IMR-90 (cell line): ENCODE results near the gene PKD1L1. TPM values are rescaled to one million over a fixed set of nuclear protein-coding genes. Genes with fewer than 3 reads are reported as not detected.
A peak's percentile ranks its signal among the peaks of the same experiment; 100 is the strongest.

Experiments used
- ATAC-seq: fragments of 200-7000 bp; cut with Tn5 transposase; 2 replicates; pipeline ENCODE4 v1.9.1; 2020; ENCODE audit warnings: low read depth, mild to moderate bottlenecking, moderate library complexity
- BruUV-seq: library from RNA; stranded (reverse); fragments of 400-500 nt; replicated peaks from 2 replicates; lab custom pipeline; 2021; lab: Mats Ljungman, UMichigan
- CTCF ChIA-PET: fragments of 300-600 bp; formaldehyde crosslinking; extraction: SDS; loops from one replicate; lab custom pipeline; 2021; ENCODE audit warnings: antibody characterized with exemption; lab: Yijun Ruan, JAX
- POLR2A ChIA-PET: fragments of 300-600 bp; sonication (Branson Sonifier 250); formaldehyde crosslinking; loops from one replicate; lab custom pipeline; 2022; ENCODE audit warnings: antibody characterized with exemption; ENCODE audit not compliant: unreplicated experiment; lab: Charles Lee
- DNase-seq: peaks from one replicate; pipeline ENCODE4 v3.0.0; 2013
- H2AFZ ChIP-seq: replicated peaks from 2 replicates; pipeline ENCODE3; 2013; ENCODE audit warnings: low read length, mild to moderate bottlenecking; ENCODE audit not compliant: poor library complexity
- H2AK5ac ChIP-seq: 2 replicates; pipeline ENCODE4 v1.6.1; 2013; ENCODE audit warnings: low read depth, low read length, inconsistent platforms
- H2AK9ac ChIP-seq: replicated peaks from 2 replicates; pipeline ENCODE3; 2013; ENCODE audit warnings: mild to moderate bottlenecking, low read depth, low read length, moderate library complexity; ENCODE audit not compliant: poor library complexity
- H2BK120ac ChIP-seq: 2 replicates; pipeline ENCODE4 v1.6.1; 2013; ENCODE audit warnings: low read depth, low read length, inconsistent platforms
- H2BK15ac ChIP-seq: 3 replicates; pipeline ENCODE4 v1.6.1; 2013; ENCODE audit warnings: low read depth, low read length, inconsistent platforms
- H2BK20ac ChIP-seq: 2 replicates; pipeline ENCODE4 v1.6.1; 2013; ENCODE audit warnings: low read depth, mild to moderate bottlenecking, inconsistent platforms, low read length, moderate library complexity
- H2BK5ac ChIP-seq: 2 replicates; pipeline ENCODE4 v1.6.1; 2013; ENCODE audit warnings: mild to moderate bottlenecking, low read depth, low read length, inconsistent platforms; ENCODE audit not compliant: poor library complexity, severe bottlenecking
- H3K14ac ChIP-seq: replicated peaks from 2 replicates; pipeline ENCODE4 v1.6.1; 2013; ENCODE audit warnings: low read depth, low read length, inconsistent platforms
- H3K18ac ChIP-seq: 2 replicates; pipeline ENCODE4 v1.6.1; 2013; ENCODE audit warnings: low read depth, low read length, control low read depth
- H3K23ac ChIP-seq: 2 replicates; pipeline ENCODE4 v1.6.1; 2013; ENCODE audit warnings: low read depth, low read length, inconsistent platforms
- H3K27ac ChIP-seq: 2 replicates; pipeline ENCODE4 v1.5.1; 2013; ENCODE audit warnings: mild to moderate bottlenecking, control low read depth, low read length; ENCODE audit not compliant: insufficient read depth
- H3K27me3 ChIP-seq: 2 replicates; pipeline ENCODE4 v1.6.1; 2013; ENCODE audit warnings: low read length; ENCODE audit not compliant: control insufficient read depth, insufficient read depth
- H3K36me3 ChIP-seq: 2 replicates; pipeline ENCODE4 v1.6.1; 2013; ENCODE audit warnings: low read length, mixed read lengths; ENCODE audit not compliant: control insufficient read depth, insufficient read depth
- H3K4ac ChIP-seq: 2 replicates; pipeline ENCODE4 v1.6.1; 2013; ENCODE audit warnings: low read depth, low read length, inconsistent platforms
- H3K4me1 ChIP-seq: 2 replicates; pipeline ENCODE4 v1.6.1; 2013; ENCODE audit warnings: low read length, mixed read lengths; ENCODE audit not compliant: control insufficient read depth, insufficient read depth
- H3K4me2 ChIP-seq: 2 replicates; pipeline ENCODE4 v1.6.1; 2013; ENCODE audit warnings: low read depth, mild to moderate bottlenecking, control low read depth, low read length, moderate library complexity
- H3K4me3 ChIP-seq: 2 replicates; pipeline ENCODE4 v1.5.1; 2013; ENCODE audit warnings: low read depth, mild to moderate bottlenecking, control low read depth, low read length, moderate library complexity; ENCODE audit not compliant: insufficient read depth
- H3K56ac ChIP-seq: 2 replicates; pipeline ENCODE4 v1.6.1; 2013; ENCODE audit warnings: low read length, inconsistent platforms; ENCODE audit not compliant: insufficient read depth; ENCODE audit errors: extremely low read depth
- H3K79me1 ChIP-seq, 2 experiments: 2 replicates each; pipeline ENCODE4 v1.6.1; 2013; ENCODE audit warnings: low read length in 2 of 2, inconsistent platforms in 1 of 2, low read depth in 1 of 2
- H3K9ac ChIP-seq: 2 replicates; pipeline ENCODE4 v1.6.1; 2013; ENCODE audit warnings: low read depth, low read length, control low read depth
- H3K9me1 ChIP-seq: 2 replicates; pipeline ENCODE4 v1.6.1; 2013; ENCODE audit warnings: low read length, inconsistent platforms; ENCODE audit not compliant: insufficient read depth
- H3K9me3 ChIP-seq: 2 replicates; pipeline ENCODE4 v1.6.1; 2013; ENCODE audit warnings: low read length; ENCODE audit not compliant: control insufficient read depth, insufficient read depth
- H4K20me1 ChIP-seq: 2 replicates; pipeline ENCODE4 v1.6.1; 2013; ENCODE audit warnings: low read length, inconsistent platforms; ENCODE audit not compliant: insufficient read depth
- H4K5ac ChIP-seq: 2 replicates; pipeline ENCODE4 v1.6.1; 2013; ENCODE audit warnings: mild to moderate bottlenecking, low read depth, low read length, control low read depth
- H4K8ac ChIP-seq, 2 experiments: 2 replicates each; pipeline ENCODE4 v1.6.1; 2013; ENCODE audit warnings: low read depth in 2 of 2, low read length in 2 of 2, control low read depth in 1 of 2, inconsistent platforms in 1 of 2
- H4K91ac ChIP-seq: 2 replicates; pipeline ENCODE4 v1.6.1; 2013; ENCODE audit warnings: low read depth, low read length, inconsistent platforms; ENCODE audit not compliant: insufficient read depth
- ELK1 ChIP-seq: fragments of 150-350 bp; IDR thresholded peaks from 2 replicates; pipeline ENCODE4 v1.6.1; 2016; ENCODE audit warnings: low read depth, mild to moderate bottlenecking, low read length, moderate library complexity, borderline replicate concordance
- FOS ChIP-seq: fragments of 150-350 bp; IDR thresholded peaks from 2 replicates; pipeline ENCODE4 v1.6.1; 2016; ENCODE audit warnings: low read depth, low read length
- MXI1 ChIP-seq: IDR thresholded peaks from 2 replicates; pipeline ENCODE4 v1.6.1; 2012; ENCODE audit warnings: low read depth, mild to moderate bottlenecking, low read length, moderate library complexity, borderline replicate concordance
- WGBS, 2 experiments: methylation state at CpG; one replicate each; pipeline versions ENCODE4 v1.1.5 to v1.1.7; 2013; ENCODE audit warnings: missing lambda C conversion rate in 2 of 2; ENCODE audit not compliant: insufficient read length in 1 of 2; ENCODE audit errors: extremely low coverage in 2 of 2; 5-methylcytosine and 5-hydroxymethylcytosine counted together
- dilution Hi-C: fragments of 300-500 bp; cut with HindIII; formaldehyde crosslinking; loops from one replicate; pipeline ENCODE4 v1.14.3; 2018; ENCODE audit warnings: low sequenced_read_pairs; ENCODE audit not compliant: unreplicated experiment
- in situ Hi-C: fragments of 300-500 bp; cut with MboI; formaldehyde crosslinking; loops from 3 replicates; pipeline ENCODE4 v1.14.3; 2019; ENCODE audit warnings: low sequenced_read_pairs, inconsistent platforms, mixed read lengths
- intact Hi-C: fragments of 100-400 bp; cut with micrococcal nuclease; formaldehyde crosslinking; loops from 2 replicates; pipeline ENCODE4 v1.10.0; 2022
- polyA plus RNA-seq, 3 experiments: library from polyadenylated mRNA; depleted of rRNA; stranded (reverse); fragments of >200 nt; gene quantifications; 2 replicates each; pipeline ENCODE4 v1.2.3, GENCODE V29; 2012; ENCODE audit warnings: low replicate concordance in 1 of 3
- total RNA-seq: library from RNA; depleted of rRNA; stranded (reverse); fragments of >200 nt; gene quantifications from 2 replicates; pipeline ENCODE4 v1.2.3, GENCODE V29; 2012

Gene PKD1L1
- total and polyA plus RNA-seq, 2 of the 4 experiments (the other 2 are of a cell fraction), result under 0.01 to 0.15 TPM

GRCh38 chr7:47826754-47827153 is 121.5 kb downstream of the PKD1L1 start:
- dilution Hi-C loops (no loop called here), in situ Hi-C loops (no loop called here), intact Hi-C loops (no loop called here)
- no peak overlapping the region for H3K14ac ChIP-seq
- H2AK5ac ChIP-seq, result 0 out of 2 replicates have a peak overlapping the region, but pooled peaks have one; percentile 25
- H2AFZ ChIP-seq, result no peak overlapping the region
- DNase-seq (peak; percentile 83), ATAC-seq (peak; percentile 72)
- no TSS peak for BruUV-seq
- WGBS, 2 experiments, result no CpG with 5 or more reads among the region's 1 CpG
- no peak for TF ChIP-seq FOS
- peak; percentile 86; the same call in 1 of the 2 replicates for TF ChIP-seq MXI1
- TF ChIP-seq ELK1, result no peak
- H3K23ac ChIP-seq, result no peak overlapping the region
- H3K4ac ChIP-seq, result no peak overlapping the region; the same call in 1 of the 2 replicates
- H2BK15ac ChIP-seq, result no peak overlapping the region
- H3K4me1 ChIP-seq, result peaks cover 6% of the 10 kb centered on the region; the same call in 1 of the 2 replicates
- H3K9me1 ChIP-seq, result no peaks in the 10 kb centered on the region; the same call in 1 of the 2 replicates
- H4K8ac ChIP-seq, result peak overlapping the region in 1 of 2 experiments; percentile 4; a peak in 1 of 4 replicates
- no peak overlapping the region for H2AK9ac ChIP-seq
- no peaks in the 10 kb centered on the region for H4K20me1 ChIP-seq
- peak overlapping the region; percentile 16; the same call in 1 of the 2 replicates for H2BK120ac ChIP-seq
- no peak overlapping the region for H2BK5ac ChIP-seq
- H3K56ac ChIP-seq, result no peak overlapping the region
- H3K9me3 ChIP-seq, result no peaks in the 10 kb centered on the region
- no peak overlapping the region for H3K4me3 ChIP-seq
- ChIA-PET POLR2A (interaction anchor here (0.6 kb wide), 2 partner anchors 155 to 257 kb away, joined by 3 to 4 read pairs; no protein-coding TSS in a partner anchor), CTCF (interaction anchor here (1.8 kb wide), 1 partner anchor 8 kb away, joined by 6 read pairs; no protein-coding TSS in a partner anchor)
- H3K79me1 ChIP-seq, result no peaks in the 10 kb centered on the region
- H3K9ac ChIP-seq, result no peak overlapping the region
- no peak overlapping the region for H4K91ac ChIP-seq
- no peak overlapping the region for H3K27ac ChIP-seq
- no peak overlapping the region for H4K5ac ChIP-seq
- no peak overlapping the region for H3K4me2 ChIP-seq
- peaks cover 9% of the 10 kb centered on the region for H3K27me3 ChIP-seq
- no peak overlapping the region for H3K18ac ChIP-seq
- peak overlapping the region; percentile 9; the same call in 1 of the 2 replicates for H2BK20ac ChIP-seq
- no peaks in the 10 kb centered on the region for H3K36me3 ChIP-seq
